ENCODE data around the gene PCAT6.
"Not testable (repeated sequence)": the region's sequence is repeated elsewhere in the genome, so short reads cannot be mapped to it uniquely, and the experiment has no call there.

Gene PCAT6

DNA sequence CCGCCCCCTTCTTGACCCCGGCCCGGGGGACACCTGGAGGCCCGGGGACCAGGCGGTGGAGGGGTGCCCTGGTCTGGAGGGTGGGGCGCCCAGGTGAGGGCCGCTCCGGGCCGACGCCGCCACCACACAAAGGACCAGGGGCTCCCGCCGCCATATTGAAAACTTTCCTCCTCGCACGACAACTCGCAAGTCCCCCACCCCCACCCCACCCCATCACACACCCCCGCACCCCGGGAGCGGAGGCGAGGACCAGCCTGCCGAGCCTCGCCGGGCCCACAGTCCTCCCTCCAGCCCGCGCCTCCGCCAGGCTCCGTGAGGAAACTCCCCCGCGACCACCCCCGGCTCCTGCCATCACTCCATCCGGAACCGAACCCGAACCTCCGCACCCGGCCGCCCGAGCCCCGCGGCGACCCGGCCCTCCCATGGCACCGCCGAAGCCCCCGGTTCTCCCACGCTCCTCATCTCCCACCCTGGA is 3.3 kb upstream of the PCAT6 start:
- DNase-seq (ENCODE audit: low read depth) = peak; percentile 42

DNA sequence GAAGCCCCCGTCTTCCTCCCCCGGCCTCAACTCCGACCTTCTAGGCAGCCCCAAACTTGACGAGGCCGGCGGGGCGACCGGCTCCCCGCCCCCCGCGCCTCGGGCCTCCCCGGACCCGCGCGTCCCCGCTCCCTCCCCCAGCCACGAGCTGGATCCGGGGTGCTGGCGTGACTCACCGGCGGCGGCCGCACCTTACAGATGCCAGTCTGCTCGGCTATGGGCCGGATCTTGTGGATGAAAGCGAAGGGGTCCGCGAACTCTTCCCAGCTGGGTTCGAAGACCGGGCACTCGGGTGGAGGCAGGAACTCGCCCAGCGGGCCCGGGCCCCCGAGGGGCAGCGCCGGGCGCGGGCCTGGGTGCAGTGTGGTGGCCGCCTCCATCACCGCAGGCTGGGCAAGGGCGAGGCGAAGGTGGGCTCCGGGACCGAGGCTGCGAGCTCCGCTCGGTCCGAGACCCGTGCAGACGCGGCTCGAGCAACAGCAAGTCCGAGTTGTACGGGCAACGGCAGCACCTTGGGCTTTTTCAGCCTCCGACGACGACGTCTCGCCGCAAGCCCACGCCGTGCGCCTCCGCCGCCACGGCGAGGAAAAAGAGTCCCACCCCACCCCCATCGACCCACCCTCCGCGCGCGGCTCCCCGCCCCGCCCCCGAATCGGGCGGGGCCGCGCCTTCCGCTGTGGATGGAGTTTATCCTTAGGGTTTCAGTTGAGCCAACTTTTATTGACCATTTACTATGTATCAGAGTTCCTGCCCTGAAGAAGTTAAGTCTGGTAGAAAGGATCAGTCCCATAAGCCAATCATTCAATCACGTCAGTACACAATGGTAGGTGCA is 2.6 kb upstream of the PCAT6 start, which contains the start of gene KDM5B:
TSS of gene KDM5B (minus strand) at position 496 of the 832 bp plus-strand sequence. CDS start at position 380, 116 bp downstream.
- DNase-seq (ENCODE audit: low read depth) = peak; percentile 62

- DNase-seq (ENCODE audit: low read depth) = no peak
These were observed 1.1 kb upstream of the PCAT6 start for GRCh38 chr1:202809597-202810159.

DNA sequence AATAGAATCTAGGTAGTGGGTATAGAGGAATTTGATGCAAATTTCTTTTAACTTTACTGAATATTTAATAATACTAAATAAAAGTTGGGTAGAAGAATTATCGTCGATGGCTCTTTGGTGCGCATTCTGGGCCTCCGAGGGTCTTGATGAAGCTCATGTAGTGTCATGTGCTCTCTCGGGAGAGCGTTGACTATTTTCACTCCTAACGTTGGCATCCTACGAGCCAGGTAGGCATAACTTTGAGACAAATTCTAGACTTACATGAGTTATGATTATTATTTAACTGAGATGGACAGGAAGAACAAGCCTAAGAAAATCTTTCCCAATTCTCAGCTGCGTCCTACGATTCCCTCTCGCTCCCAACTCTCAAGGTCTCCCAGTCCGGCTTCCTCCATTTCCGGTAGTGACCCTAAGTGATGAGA is 550 bp upstream of the PCAT6 start:
- no peak for DNase-seq (ENCODE audit: low read depth)

DNA sequence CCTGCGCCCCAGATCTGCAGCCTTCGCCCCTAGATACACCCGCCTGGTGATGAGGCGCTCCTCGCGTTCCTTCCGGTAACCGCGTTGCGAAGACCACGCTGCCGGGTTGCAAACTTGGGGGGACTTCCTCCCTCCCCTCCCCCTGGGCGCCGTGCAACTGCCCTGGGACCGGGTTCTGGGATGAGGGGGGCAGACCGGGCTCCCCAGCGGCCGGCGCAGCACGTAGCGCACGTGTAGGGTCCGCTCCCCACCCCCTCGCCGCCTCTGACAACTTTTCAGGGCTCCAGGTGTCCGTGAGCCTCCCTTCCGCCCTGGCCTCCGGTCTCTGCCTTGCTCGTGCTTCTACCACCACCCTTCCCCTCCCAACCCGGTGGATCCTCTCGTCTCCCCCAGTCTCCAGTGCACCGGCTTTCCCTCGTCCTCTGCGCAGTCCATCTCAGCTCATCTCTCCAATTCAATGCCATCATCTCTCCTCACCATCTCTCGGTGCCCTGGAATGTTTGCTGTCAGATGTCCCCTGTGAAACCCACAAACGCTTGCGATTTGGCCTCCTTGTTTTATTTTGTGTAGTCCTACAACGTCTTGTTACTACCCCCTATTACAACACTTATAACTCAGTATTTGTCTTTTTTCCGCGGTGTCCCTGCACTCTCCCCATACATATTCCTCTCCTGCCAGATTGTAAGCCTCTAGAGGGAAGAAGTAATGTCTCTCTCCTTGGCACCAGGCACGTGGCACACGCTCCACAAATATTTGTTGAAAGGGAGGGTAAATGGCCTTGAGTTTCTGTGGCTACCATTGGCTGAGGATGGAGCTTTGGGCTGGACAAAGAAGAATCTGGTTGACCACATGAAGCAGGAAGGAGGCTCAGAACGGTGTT is 782 bp downstream of the PCAT6 start:
- no peak for DNase-seq (ENCODE audit: low read depth)

DNA sequence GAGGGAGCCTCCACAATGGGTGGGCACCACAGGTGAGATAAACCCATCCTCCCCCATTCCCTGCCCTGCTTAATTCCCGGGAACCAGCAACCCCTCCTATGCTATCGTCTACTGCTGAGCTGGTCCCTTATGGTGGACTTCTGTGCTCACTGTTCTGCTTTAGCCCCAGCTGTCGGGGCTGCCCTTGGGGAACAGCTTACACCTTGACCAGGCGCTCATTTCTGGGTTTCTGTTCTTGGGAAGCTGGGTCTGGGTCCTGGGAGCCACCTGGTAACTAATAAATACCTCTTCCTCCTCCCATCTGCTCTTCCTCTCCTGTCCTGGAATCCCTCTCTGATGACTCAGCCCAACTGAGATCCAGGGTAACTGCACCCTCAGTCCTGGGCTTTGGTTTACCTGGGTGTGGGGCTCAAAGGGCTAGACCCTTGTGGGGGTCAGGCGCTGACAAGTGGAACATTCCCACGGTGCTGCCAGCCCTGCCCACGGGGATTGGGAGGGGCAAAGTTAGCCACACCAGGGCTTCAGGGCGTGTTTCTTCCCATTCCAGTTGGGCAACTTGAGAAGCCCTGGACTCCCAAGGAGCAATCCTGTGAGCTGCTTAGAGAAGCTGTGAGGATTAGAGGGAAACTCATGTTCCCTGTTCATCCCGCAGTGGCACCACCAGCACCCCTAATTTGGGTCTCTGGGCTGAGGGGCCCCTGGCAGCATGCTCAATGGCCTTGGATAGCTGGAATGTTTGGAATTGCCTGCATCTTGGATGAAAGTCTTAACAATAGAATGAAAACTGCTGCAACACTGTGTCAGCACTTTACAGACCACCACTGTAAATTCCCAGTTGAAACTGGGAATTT is 1.6 kb downstream of the PCAT6 start:
- DNase-seq (ENCODE audit: low read depth) = no peak

- DNase-seq (ENCODE audit: low read depth) = no peak
These were observed 4.4 kb downstream of the PCAT6 start for GRCh38 chr1:202815120-202815519.

GRCh38 chr1:202818819-202819218 is 8.1 kb downstream of the PCAT6 start:
- DNase-seq (ENCODE audit: low read depth) = no peak

- no peak for DNase-seq (ENCODE audit: low read depth)
These were observed 10.7 kb downstream of the PCAT6 start for GRCh38 chr1:202821467-202821866.

DNA sequence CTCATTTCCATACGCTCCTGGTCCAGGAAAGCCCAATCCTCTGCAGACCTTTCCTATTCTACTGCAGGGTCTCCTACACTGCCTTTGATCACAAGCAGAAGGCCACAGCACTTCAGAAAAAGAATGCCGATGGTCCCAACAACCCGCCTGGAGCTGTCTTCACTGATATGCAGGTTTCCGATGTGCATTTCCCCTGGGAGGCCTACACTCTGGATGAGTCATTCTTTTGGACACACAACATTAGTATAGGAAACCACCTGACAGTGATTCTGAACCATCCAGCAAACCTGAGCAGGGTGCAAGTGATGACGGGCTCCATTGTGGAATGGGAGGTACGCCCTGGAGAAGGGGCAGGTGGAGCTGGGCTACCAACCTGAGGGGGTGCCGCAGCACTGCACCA is 15.0 kb downstream of the PCAT6 start:
- DNase-seq (ENCODE audit: low read depth) = no peak

DNA sequence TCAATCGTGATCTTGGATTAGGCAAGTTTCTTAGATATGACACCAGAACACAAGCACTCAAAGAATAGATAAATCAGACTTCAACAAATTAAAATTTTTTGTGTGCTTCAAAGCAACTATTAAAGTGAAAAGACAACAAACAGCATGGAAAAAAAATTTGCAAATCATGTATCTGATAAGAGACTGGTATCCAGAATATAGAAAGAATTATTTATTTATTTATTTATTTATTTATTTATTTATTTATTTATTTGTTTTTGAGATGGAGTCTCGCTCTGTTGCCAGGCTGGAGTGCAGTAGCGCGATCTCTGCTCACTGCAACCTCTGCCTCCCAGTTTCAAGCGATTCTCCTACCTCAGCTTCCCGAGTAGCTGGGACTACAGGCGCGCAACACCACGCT is 18.5 kb downstream of the PCAT6 start:
- not testable (repeated sequence) for DNase-seq (ENCODE audit: low read depth)

DNA sequence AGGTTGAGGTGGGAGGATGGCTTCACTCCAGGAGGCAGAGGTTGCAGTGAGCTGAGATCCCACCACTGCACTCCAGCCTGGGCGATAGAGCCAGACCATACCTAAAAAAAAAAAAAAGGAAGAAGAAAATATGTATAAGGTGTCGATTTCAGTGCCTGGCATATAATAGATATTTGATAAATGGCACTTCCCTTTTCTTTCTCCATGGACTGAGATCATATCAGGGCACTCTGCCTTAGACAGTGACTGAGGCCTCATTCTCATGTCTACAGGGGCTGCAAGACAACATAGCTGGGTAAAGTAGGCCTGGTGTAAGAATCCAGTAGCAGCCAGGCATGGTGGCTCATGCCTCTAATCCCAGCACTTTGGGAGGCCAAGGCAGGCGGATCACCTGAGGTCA is 21.2 kb downstream of the PCAT6 start:
- no peak for DNase-seq (ENCODE audit: low read depth)

DNA sequence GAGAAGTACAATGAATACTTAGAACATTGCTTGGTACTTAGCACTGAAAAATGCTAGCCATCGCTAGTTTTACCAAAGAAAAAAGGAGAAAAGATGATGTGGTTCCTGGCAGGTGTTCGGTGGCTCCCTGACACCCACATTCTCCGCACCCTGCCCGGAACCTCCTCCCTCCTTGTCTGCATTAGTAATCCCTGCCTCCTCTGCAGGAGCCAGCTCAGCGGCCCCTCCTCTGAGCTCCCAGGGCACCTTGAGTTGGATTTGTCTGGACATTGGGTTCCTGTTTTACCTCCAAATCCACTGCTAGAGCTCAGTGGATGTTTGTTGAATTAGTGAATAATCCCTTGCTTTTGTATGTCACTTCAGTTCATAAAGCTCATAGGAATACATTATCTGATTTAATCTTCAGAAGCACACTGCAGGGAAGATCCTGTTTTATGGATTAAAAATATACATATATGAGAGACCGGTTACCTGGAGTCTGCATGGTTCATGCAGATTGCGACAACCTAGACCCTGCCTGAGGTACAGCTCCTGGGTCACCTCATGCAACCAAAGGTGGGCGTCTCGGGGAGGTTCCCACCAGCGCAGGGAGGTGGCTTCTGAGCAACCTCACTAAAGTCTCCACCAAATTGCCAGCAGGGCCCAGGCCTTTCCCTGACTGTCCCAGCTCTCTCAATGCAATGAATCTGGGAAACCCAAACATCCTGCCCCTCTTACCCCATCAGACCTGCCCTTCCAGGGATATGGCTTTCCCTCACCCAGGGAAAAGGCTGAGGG is 24.2 kb downstream of the PCAT6 start:
- no peak for DNase-seq (ENCODE audit: low read depth)

DNA sequence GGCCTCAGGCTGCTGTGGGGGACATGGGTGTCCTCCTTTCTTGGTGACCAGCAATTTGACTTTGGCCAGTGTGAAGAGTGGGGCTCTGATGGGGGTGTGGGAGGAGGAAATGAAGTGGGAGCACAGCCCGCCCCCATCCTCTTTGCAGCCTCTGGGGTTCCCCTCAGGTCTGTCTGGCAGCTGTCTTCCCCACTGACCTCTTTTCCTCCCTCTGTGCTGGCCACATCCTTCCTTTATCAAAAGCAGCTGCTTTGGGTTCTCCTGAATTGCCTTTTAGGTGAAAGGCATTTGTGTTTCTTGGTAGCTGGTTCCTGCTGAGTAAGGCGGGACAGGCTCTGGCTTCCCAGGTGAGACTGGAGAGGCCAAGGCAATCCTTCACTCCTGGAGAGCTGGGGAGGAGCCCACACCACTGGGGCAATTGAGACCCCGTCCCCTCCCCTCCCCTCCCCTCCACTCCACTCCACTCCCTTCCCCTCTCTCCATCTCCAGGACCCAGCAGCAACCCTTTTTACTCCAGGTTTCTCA is 24.9 kb downstream of the PCAT6 start:
- no peak for DNase-seq (ENCODE audit: low read depth)

DNA sequence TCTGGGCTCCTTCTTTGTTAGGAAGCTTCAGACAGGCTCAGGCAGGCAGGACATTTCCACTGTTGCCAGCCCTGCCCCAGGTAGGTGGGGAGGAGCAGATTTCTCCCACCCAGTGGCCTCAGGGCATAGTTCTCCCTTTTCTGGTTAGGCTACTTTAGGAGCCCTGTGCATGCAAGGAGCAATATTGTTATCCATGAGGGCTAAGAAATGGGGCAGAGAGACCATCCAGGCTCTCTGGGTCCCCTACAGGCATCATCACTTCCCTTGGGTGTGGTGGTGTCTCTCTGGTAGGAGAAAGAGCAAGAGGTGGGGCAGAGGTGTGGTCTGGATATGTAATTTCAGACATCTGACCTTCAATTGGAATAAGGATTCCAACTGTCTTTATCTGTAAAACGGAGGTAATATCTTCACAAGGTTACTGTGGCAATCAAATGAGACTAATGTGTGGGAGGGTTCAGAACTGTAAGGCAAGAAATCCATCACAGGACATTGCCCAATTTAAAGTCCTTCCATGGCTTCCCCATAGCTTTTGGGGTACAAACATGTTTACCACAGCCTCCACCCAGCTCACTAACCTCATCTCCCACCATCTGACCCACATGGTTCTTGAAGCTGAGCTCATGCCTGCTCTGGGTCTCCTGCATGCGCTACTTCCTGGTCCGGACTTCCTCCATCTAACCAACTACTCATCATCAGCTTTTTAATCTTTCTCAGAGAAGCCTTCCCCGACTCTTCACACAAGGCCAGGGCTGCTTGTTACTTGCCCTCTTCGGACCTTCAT is 26.1 kb downstream of the PCAT6 start:
- DNase-seq (ENCODE audit: low read depth) = no peak

DNA sequence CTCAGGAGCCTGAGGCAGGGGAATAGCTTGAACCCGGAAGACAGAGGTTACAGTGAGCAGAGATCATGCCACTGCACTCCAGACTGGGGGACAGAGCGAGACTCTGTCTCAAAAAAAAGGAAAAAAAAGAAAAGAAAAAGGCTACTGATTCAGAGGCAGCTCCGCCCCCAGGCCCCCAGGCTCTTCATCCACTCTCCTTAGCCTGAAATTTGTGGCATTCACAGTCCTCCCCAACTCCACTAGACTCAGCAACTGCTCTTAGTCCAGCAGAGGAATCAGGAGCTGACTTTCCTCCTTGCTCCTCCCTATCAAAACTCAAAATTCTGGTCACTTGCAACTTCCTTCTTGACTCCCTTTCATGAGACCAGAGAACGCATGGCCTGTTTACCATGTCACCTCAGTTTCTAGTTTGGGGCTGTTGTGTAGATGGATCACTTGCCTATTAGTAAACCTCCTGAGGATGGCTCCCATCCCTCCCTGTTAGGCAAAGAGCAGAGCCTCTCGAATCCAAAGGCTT is 27.1 kb downstream of the PCAT6 start:
- no peak for DNase-seq (ENCODE audit: low read depth)

DNA sequence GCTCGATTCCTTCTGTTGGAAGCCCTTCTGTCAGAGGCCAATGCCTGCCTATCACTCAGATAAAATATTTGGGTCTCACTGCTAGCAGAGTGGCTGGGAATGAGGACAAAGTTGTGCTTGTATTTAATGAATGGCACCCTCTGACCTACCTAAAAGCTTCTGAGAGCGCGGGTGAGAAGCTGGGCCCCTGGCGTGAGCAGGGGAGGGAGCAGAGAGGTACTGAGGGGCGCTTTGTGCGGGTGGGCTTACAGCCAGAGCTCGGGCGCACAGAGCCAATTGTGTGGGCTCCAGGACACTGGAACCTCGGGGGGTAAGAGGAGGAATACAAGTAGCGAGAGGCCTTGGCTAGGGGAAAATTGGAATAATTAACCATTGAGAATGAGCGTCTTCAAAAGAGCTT is 32.3 kb downstream of the PCAT6 start:
- no peak for DNase-seq (ENCODE audit: low read depth)

DNA sequence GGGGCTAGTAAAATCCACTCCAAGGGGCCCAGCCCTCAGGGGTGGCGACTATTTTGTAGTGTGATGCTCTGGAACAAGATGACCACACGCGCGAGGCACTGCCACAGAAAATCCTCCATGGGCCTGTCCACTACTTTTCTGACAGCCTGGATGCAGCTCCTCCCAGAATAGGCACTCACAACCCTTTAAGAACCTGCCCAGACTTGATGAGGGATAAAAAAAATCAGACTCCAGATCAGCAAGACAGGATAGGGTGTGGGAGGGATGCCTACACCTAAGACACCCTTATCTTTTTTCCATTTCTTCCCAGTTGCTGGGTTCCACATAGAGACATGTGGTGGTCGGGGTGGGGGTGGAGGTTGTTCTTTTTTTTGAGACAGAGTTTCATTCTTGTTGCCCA is 33.5 kb downstream of the PCAT6 start:
- no peak for DNase-seq (ENCODE audit: low read depth)

DNA sequence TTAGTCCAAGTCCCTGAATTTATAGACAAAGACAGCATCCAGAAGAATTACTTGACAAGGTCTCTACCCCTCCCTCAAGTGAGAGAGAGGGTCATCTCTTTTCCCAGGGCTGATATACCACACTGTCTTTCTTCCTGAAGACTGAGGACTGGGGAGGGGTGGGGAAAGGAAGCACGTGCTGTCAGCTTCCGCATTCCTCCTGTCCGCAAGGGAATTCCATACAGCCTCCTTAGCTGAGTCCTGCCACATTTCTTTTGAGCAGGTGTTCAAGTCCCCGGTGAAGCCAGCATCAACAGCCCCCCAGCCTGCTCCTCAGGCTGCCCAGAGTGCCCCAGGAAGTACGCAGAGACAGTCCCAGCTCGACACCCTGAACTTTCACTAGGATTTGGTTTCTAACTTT is 34.2 kb downstream of the PCAT6 start:
- DNase-seq (ENCODE audit: low read depth) = no peak

GRCh38 chr1:202848191-202848542 is 37.4 kb downstream of the PCAT6 start:
- DNase-seq (ENCODE audit: low read depth) = no peak
